HEK293 (cell line): Measurements from ENCODE around the gene DNAJC21.

Source experiments
- CTCF ChIA-PET: fragments of 350-600 bp; formaldehyde crosslinking; extraction: SDS; loops from one replicate; lab custom pipeline; 2021; ENCODE audit warnings: antibody characterized with exemption; lab: Yijun Ruan, JAX
- POLR2A ChIA-PET: fragments of 300-600 bp; formaldehyde crosslinking; extraction: SDS; loops from one replicate; lab custom pipeline; 2020; ENCODE audit warnings: antibody characterized with exemption, inconsistent platforms; lab: Yijun Ruan, JAX
- H3K27ac ChIP-seq: fragments of 200-500 bp; sonication (Bioruptor generic); 2 replicates; pipeline ENCODE4 v1.5.1; 2014; ENCODE audit warnings: low read depth, low read length, control low read depth, inconsistent platforms; ENCODE audit errors: extremely low read depth
- H3K36me3 ChIP-seq, 2 experiments: fragments of 200-500 bp in 1 of 2; sonication (Bioruptor generic) in 1 of 2; 1 replicate in 1 of 2; 2 replicates in 1 of 2; pipeline ENCODE4 v1.5.1; 2014 to 2017; ENCODE audit warnings: inconsistent platforms in 2 of 2, low read length in 2 of 2; ENCODE audit not compliant: control insufficient read depth in 2 of 2, insufficient read depth in 1 of 2
- H3K4me1 ChIP-seq: fragments of 200-500 bp; sonication (Bioruptor generic); 2 replicates; pipeline ENCODE4 v1.5.1; 2014; ENCODE audit warnings: mild to moderate bottlenecking, low read length, inconsistent platforms; ENCODE audit not compliant: control insufficient read depth, insufficient read depth
- H3K4me3 ChIP-seq: 2 replicates; pipeline ENCODE4 v1.5.1; 2011; ENCODE audit warnings: low read depth, mild to moderate bottlenecking, control low read depth, low read length, moderate library complexity
- H3K9me3 ChIP-seq: fragments of 200-500 bp; sonication (Bioruptor generic); 2 replicates; pipeline ENCODE4 v1.5.1; 2014; ENCODE audit warnings: low read depth, low read length, inconsistent platforms; ENCODE audit not compliant: control insufficient read depth, insufficient read depth
- GLIS1 ChIP-seq: fragments of 450-650 bp; formaldehyde crosslinking; IDR thresholded peaks from 2 replicates; pipeline ENCODE4 v1.5.1; 2016; ENCODE audit warnings: missing biosample characterization, missing genetic modification characterization
- GLIS2 ChIP-seq: fragments of 450-650 bp; formaldehyde crosslinking; IDR thresholded peaks from 2 replicates; pipeline ENCODE4 v1.5.1; 2016; ENCODE audit warnings: missing biosample characterization, missing genetic modification characterization
- HIC1 ChIP-seq: fragments of 450-650 bp; formaldehyde crosslinking; IDR thresholded peaks from 2 replicates; pipeline ENCODE4 v1.5.1; 2016; ENCODE audit warnings: missing biosample characterization, missing genetic modification characterization
- KLF7 ChIP-seq: fragments of 450-650 bp; formaldehyde crosslinking; IDR thresholded peaks from 2 replicates; pipeline ENCODE4 v1.5.1; 2016; ENCODE audit warnings: missing biosample characterization, missing genetic modification characterization, borderline replicate concordance
- OVOL3 ChIP-seq: fragments of 450-650 bp; formaldehyde crosslinking; IDR thresholded peaks from 2 replicates; pipeline ENCODE4 v1.5.1; 2016; ENCODE audit warnings: missing biosample characterization, missing genetic modification characterization
- SETDB1 ChIP-seq: IDR thresholded peaks from one replicate; pipeline ENCODE4 v1.6.1; 2017; ENCODE audit warnings: mild to moderate bottlenecking, low read length, moderate library complexity, mixed read lengths; ENCODE audit not compliant: insufficient read length
- SP2 ChIP-seq: fragments of 450-650 bp; formaldehyde crosslinking; IDR thresholded peaks from 2 replicates; pipeline ENCODE4 v1.5.1; 2016; ENCODE audit warnings: missing biosample characterization, missing genetic modification characterization
- TCF7L2 ChIP-seq: IDR thresholded peaks from 2 replicates; pipeline ENCODE4 v1.6.1; 2011; ENCODE audit warnings: low read depth, mild to moderate bottlenecking, inconsistent platforms, low read length, moderate library complexity, borderline replicate concordance
- ZEB2 ChIP-seq: fragments of 450-650 bp; formaldehyde crosslinking; IDR thresholded peaks from 2 replicates; pipeline ENCODE4 v1.5.1; 2016; ENCODE audit warnings: missing biosample characterization, missing genetic modification characterization
- ZNF132 ChIP-seq: fragments of 450-650 bp; formaldehyde crosslinking; IDR thresholded peaks from 2 replicates; pipeline ENCODE4 v1.5.1; 2017; ENCODE audit warnings: missing biosample characterization, missing genetic modification characterization, borderline replicate concordance
- ZNF140 ChIP-seq: fragments of 450-650 bp; formaldehyde crosslinking; IDR thresholded peaks from 2 replicates; pipeline ENCODE4 v1.5.1; 2016; ENCODE audit warnings: missing biosample characterization, missing genetic modification characterization
- ZNF18 ChIP-seq: fragments of 450-650 bp; formaldehyde crosslinking; IDR thresholded peaks from 2 replicates; pipeline ENCODE4 v1.5.1; 2016; ENCODE audit warnings: missing biosample characterization, missing genetic modification characterization
- ZNF202 ChIP-seq: fragments of 450-650 bp; formaldehyde crosslinking; IDR thresholded peaks from 2 replicates; pipeline ENCODE4 v1.5.1; 2016; ENCODE audit warnings: missing biosample characterization, missing genetic modification characterization, borderline replicate concordance
- ZNF362 ChIP-seq: fragments of 450-650 bp; formaldehyde crosslinking; IDR thresholded peaks from 2 replicates; pipeline ENCODE4 v1.5.1; 2016; ENCODE audit warnings: missing biosample characterization, missing genetic modification characterization
- ZNF416 ChIP-seq: fragments of 450-650 bp; formaldehyde crosslinking; IDR thresholded peaks from 2 replicates; pipeline ENCODE4 v1.5.1; 2016; ENCODE audit warnings: missing biosample characterization, missing genetic modification characterization
- ZNF433 ChIP-seq: fragments of 450-650 bp; formaldehyde crosslinking; IDR thresholded peaks from 2 replicates; pipeline ENCODE4 v1.5.1; 2016; ENCODE audit warnings: missing biosample characterization, missing genetic modification characterization, low read depth
- ZNF449 ChIP-seq: fragments of 450-650 bp; formaldehyde crosslinking; IDR thresholded peaks from 2 replicates; pipeline ENCODE4 v1.5.1; 2017; ENCODE audit warnings: missing biosample characterization, mild to moderate bottlenecking, missing genetic modification characterization, moderate library complexity
- ZNF501 ChIP-seq: fragments of 450-650 bp; formaldehyde crosslinking; IDR thresholded peaks from 2 replicates; pipeline ENCODE4 v1.5.1; 2016; ENCODE audit warnings: missing biosample characterization, missing genetic modification characterization
- ZNF513 ChIP-seq: fragments of 450-650 bp; IDR thresholded peaks from 2 replicates; pipeline ENCODE4 v1.5.1; 2018; ENCODE audit warnings: missing biosample characterization, missing genetic modification characterization
- ZNF518A ChIP-seq: fragments of 450-650 bp; formaldehyde crosslinking; conservative IDR thresholded peaks from 2 replicates; pipeline ENCODE4 v1.5.1; 2016; ENCODE audit warnings: low read depth, missing biosample characterization, missing genetic modification characterization
- ZNF624 ChIP-seq: fragments of 450-650 bp; formaldehyde crosslinking; IDR thresholded peaks from 2 replicates; pipeline ENCODE4 v1.5.1; 2017; ENCODE audit warnings: missing biosample characterization, missing genetic modification characterization
- ZNF629 ChIP-seq: fragments of 450-650 bp; formaldehyde crosslinking; IDR thresholded peaks from 2 replicates; pipeline ENCODE4 v1.5.1; 2017; ENCODE audit warnings: missing biosample characterization, missing genetic modification characterization
- ZNF792 ChIP-seq: fragments of 450-650 bp; formaldehyde crosslinking; IDR thresholded peaks from 2 replicates; pipeline ENCODE4 v1.5.1; 2016; ENCODE audit warnings: missing biosample characterization, missing genetic modification characterization

DNAJC21 gene

GRCh38 chr5:34978681-34979080 is 49.3 kb downstream of the DNAJC21 start:
- CTCF ChIA-PET: interaction anchor here (1.2 to 1.8 kb wide), 3 partner anchors 25 to 81 kb away, joined by 3 to 5 read pairs (median 3); no protein-coding TSS in a partner anchor
- Histone ChIP-seq H3K4me1 (no peaks in the 10 kb centered on the region), H3K4me3 (no peak overlapping the region), H3K9me3 (no peaks in the 10 kb centered on the region), H3K36me3 (no peaks in the 10 kb centered on the region), H3K27ac (no peak overlapping the region)
- POLR2A ChIA-PET: no interaction called here
- TF ChIP-seq ZNF518A (tag by site-specific recombination): no peak
- no peak for TF ChIP-seq ZNF792 (tag by site-specific recombination)
- no peak for TF ChIP-seq ZNF513
- no peak for TF ChIP-seq GLIS1 (tag by site-specific recombination)
- no peak for TF ChIP-seq ZNF362 (tag by site-specific recombination)
- TF ChIP-seq ZNF140 (tag by site-specific recombination): no peak
- no peak for TF ChIP-seq ZNF433
- TF ChIP-seq OVOL3: no peak
- no peak for TF ChIP-seq ZNF416 (tag by site-specific recombination)
- TF ChIP-seq ZNF624: no peak

- Histone ChIP-seq H3K4me1 (no peaks in the 10 kb centered on the region), H3K27ac (no peak overlapping the region), H3K9me3 (peaks cover 8% of the 10 kb centered on the region; the same call in 1 of the 2 replicates), H3K4me3 (no peak overlapping the region), H3K36me3 (no peaks in the 10 kb centered on the region)
- CTCF ChIA-PET: interaction anchor here (1.2 kb wide), 1 partner anchor 24 kb away, joined by 3 read pairs; no protein-coding TSS in a partner anchor
- POLR2A ChIA-PET: no interaction called here
- no peak for TF ChIP-seq ZNF449
- no peak for TF ChIP-seq ZNF132
- no peak for TF ChIP-seq GLIS2 (tag by site-specific recombination)
- TF ChIP-seq ZNF501 (tag by site-specific recombination): no peak
- no peak for TF ChIP-seq SETDB1
- TF ChIP-seq GLIS1 (tag by site-specific recombination): no peak
- no peak for TF ChIP-seq ZNF202
- no peak for TF ChIP-seq ZNF629 (tag by site-specific recombination)
- TF ChIP-seq KLF7 (tag by site-specific recombination): no peak
- no peak for TF ChIP-seq HIC1 (tag by site-specific recombination)
- TF ChIP-seq SP2: no peak
- no peak for TF ChIP-seq ZEB2 (tag by site-specific recombination)
- no peak for TF ChIP-seq ZNF18
- no peak for TF ChIP-seq TCF7L2
These were observed 53.5 kb downstream of the DNAJC21 start for GRCh38 chr5:34982823-34983222.
